CD4-positive, CD25-positive, alpha-beta regulatory T cell (primary cell): ENCODE results near the gene TAS1R1. TPM values are rescaled to one million over a fixed set of nuclear protein-coding genes. Genes with fewer than 3 reads are reported as not detected.
A peak's percentile ranks its signal among the peaks of the same experiment; 100 is the strongest.

Experiments
- ATAC-seq, 2 donors: fragments of 150-1000 bp; cut with Tn5 transposase; one replicate each; pipeline ENCODE4 v1.10.0; 2021; ENCODE audit warnings: low read depth in 2 of 2, moderate number of reproducible peaks in 2 of 2, moderate library complexity in 1 of 2
- DNase-seq, 3 donors: peaks; one replicate each; pipeline versions ENCODE4 v3.0.0 to v3.0.0-alpha.2; 2012 to 2022; ENCODE audit warnings: mixed read lengths in 1 of 3
- H3K27ac ChIP-seq: one replicate; pipeline ENCODE4 v1.7.0; 2013; ENCODE audit warnings: mild to moderate bottlenecking, low read length; ENCODE audit not compliant: insufficient read depth, poor library complexity, severe bottlenecking
- H3K27me3 ChIP-seq: one replicate; pipeline ENCODE4 v1.7.0; 2013; ENCODE audit warnings: low read length; ENCODE audit not compliant: control insufficient read depth, insufficient read depth
- H3K36me3 ChIP-seq: one replicate; pipeline ENCODE4 v1.7.0; 2013; ENCODE audit warnings: mild to moderate bottlenecking, low read length, moderate library complexity; ENCODE audit not compliant: control insufficient read depth, insufficient read depth
- H3K4me1 ChIP-seq: 2 replicates; pipeline ENCODE4 v1.7.0; 2013; ENCODE audit warnings: mild to moderate bottlenecking, low read length; ENCODE audit not compliant: insufficient read depth, control insufficient read depth, poor library complexity, severe bottlenecking
- H3K4me3 ChIP-seq: one replicate; pipeline ENCODE4 v1.7.0; 2013; ENCODE audit warnings: low read depth, mild to moderate bottlenecking, low read length, moderate library complexity
- H3K9me3 ChIP-seq, 2 experiments: 1 replicate in 1 of 2; 2 replicates in 1 of 2; pipeline ENCODE4 v1.7.0; 2013; ENCODE audit warnings: low read length in 2 of 2, mild to moderate bottlenecking in 1 of 2, moderate library complexity in 1 of 2; ENCODE audit not compliant: control insufficient read depth in 2 of 2
- H3K27ac Mint-ChIP-seq, 3 donors: one replicate each; pipeline ENCODE4 v1.8.0; 2020 to 2022; ENCODE audit warnings: mild to moderate bottlenecking in 3 of 3, mixed read lengths in 3 of 3, moderate library complexity in 2 of 3
- H3K27me3 Mint-ChIP-seq: one replicate; pipeline ENCODE4 v1.8.0; 2022; ENCODE audit warnings: mild to moderate bottlenecking, mixed read lengths
- H3K36me3 Mint-ChIP-seq: one replicate; pipeline ENCODE4 v1.8.0; 2020; ENCODE audit warnings: mixed read lengths
- H3K4me1 Mint-ChIP-seq, 4 donors: one replicate each; pipeline ENCODE4 v1.8.0; 2020 to 2022; ENCODE audit warnings: mixed read lengths in 4 of 4, mild to moderate bottlenecking in 1 of 4
- H3K4me3 Mint-ChIP-seq, 4 donors: one replicate each; pipeline ENCODE4 v1.8.0; 2020 to 2022; ENCODE audit warnings: mild to moderate bottlenecking in 4 of 4, mixed read lengths in 4 of 4, moderate library complexity in 3 of 4
- H3K9me3 Mint-ChIP-seq, 7 donors: one replicate each; pipeline ENCODE4 v1.8.0; 2020 to 2022; ENCODE audit warnings: mixed read lengths in 7 of 7, mild to moderate bottlenecking in 3 of 7, moderate library complexity in 2 of 7
- polyA plus RNA-seq, 4 donors: library from polyadenylated mRNA; unstranded; fragments of 300-500 nt; fragmentation: Illumina TruSeq; gene quantifications; one replicate each; pipeline ENCODE4 v1.2.3, GENCODE V29; 2021
- total RNA-seq: library from RNA; stranded (reverse); gene quantifications from one replicate; pipeline ENCODE4 v1.2.3, GENCODE V29; 2022

Gene TAS1R1
- total and polyA plus RNA-seq, 5 donors from 2014 or later, result 0.09 TPM; not detected in 4

DNA sequence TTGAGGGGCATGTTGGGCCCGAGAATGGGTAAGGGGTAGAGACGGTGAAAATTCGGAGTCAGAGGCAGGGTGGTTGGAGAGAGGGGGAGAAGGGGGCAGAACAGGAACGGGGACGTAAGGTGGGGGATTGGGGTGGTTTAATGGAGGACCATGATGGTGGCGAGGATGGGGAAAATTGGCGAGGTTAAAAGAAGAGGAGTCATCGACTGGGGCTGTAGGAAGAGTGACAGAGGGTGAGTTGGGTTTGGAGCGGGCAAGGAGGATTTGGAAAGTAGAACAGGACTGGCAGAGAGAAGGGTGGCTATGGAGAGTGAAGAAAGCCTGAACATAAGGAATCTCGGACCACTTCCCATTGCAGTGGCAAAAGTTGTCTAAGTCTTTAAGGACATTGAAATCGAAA lies 13.9 kb downstream of the TAS1R1 start:
- no peak for DNase-seq

GRCh38 chr1:6570100-6570499 lies 15.0 kb downstream of the TAS1R1 start:
- Mint-ChIP-seq H3K4me1 (peaks cover 0 to 4% (median 0%) of the 10 kb centered on the region in 4 donors), H3K27ac (peak overlapping the region in 1 of 3 donors; percentile 63), H3K4me3 (no peak overlapping the region), H3K36me3 (no peaks in the 10 kb centered on the region), H3K27me3 (peaks cover 11% of the 10 kb centered on the region), H3K9me3 (no peaks in the 10 kb centered on the region)
- no peaks in the 10 kb centered on the region for H3K9me3 ChIP-seq
- H3K4me3 ChIP-seq, result no peak overlapping the region
- no peak for ATAC-seq
- H3K27ac ChIP-seq, result no peak overlapping the region
- no peaks in the 10 kb centered on the region for H3K27me3 ChIP-seq
- DNase-seq, result peak in 1 of 3 donors; percentile 23
- no peaks in the 10 kb centered on the region for H3K36me3 ChIP-seq
- H3K4me1 ChIP-seq, result no peaks in the 10 kb centered on the region

More for the DNA sequence above, 13.9 kb downstream of the TAS1R1 start:
- Mint-ChIP-seq H3K9me3 (no peaks in the 10 kb centered on the region), H3K27ac (no peak overlapping the region), H3K4me1 (peaks cover 0 to 4% (median 0%) of the 10 kb centered on the region in 4 donors), H3K27me3 (peaks cover 11% of the 10 kb centered on the region), H3K36me3 (no peaks in the 10 kb centered on the region), H3K4me3 (no peak overlapping the region)
- H3K27ac ChIP-seq, result no peak overlapping the region
- ATAC-seq, result no peak
- no peak overlapping the region for H3K4me3 ChIP-seq
- H3K27me3 ChIP-seq, result no peaks in the 10 kb centered on the region
- H3K4me1 ChIP-seq, result no peaks in the 10 kb centered on the region
- H3K36me3 ChIP-seq, result no peaks in the 10 kb centered on the region
- no peaks in the 10 kb centered on the region for H3K9me3 ChIP-seq

GRCh38 chr1:6570987-6571386 lies 15.9 kb downstream of the TAS1R1 start:
- Histone ChIP-seq H3K4me3 (no peak overlapping the region), H3K4me1 (no peaks in the 10 kb centered on the region), H3K27ac (no peak overlapping the region), H3K36me3 (no peaks in the 10 kb centered on the region), H3K27me3 (no peaks in the 10 kb centered on the region), H3K9me3 (no peaks in the 10 kb centered on the region)
- peaks cover 11% of the 10 kb centered on the region for H3K27me3 Mint-ChIP-seq
- peaks cover 0 to 4% (median 0%) of the 10 kb centered on the region in 4 donors for H3K4me1 Mint-ChIP-seq
- H3K36me3 Mint-ChIP-seq, result no peaks in the 10 kb centered on the region
- no peaks in the 10 kb centered on the region for H3K9me3 Mint-ChIP-seq
- no peak overlapping the region for H3K4me3 Mint-ChIP-seq
- no peak for DNase-seq
- H3K27ac Mint-ChIP-seq, result no peak overlapping the region
- ATAC-seq, result peak in 1 of 2 donors; percentile 20

DNA sequence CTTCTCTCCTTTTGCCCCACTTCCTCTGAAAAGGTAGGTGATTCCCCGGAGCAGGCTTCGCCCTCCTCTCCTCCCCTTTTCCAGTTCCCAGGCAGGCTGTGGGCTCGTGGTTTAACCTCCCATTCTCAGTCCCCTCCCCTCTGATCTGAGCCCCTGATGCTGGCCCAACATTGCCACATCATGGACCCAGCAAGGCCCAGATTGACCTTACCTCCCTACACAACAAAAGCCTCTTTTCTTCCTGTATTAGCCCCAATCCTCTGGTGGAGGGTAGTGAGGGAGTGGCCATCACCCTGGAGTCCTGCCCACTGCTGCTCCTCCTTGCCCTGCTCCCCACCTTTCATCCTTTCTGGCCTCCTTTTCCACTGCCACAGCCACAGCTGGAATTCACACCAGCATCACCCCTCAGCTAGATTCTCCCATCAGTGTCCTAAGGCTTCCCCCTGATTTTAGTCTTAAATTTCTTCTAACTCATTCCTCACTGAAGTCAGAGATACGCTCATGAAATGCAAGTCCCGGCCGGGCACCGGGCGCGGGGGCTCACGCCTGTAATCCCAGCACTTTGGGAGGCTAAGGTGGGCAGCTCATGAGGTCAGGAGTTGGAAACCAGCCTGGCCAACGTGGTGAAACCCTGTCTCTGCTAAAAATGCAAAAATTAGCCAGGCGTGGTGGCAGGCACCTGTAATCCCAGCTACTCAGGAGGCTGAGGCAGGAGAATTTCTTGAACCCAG lies 17.7 kb downstream of the TAS1R1 start:
- Histone ChIP-seq H3K9me3 (no peaks in the 10 kb centered on the region), H3K27ac (no peak overlapping the region), H3K4me3 (no peak overlapping the region), H3K36me3 (no peaks in the 10 kb centered on the region), H3K4me1 (no peaks in the 10 kb centered on the region), H3K27me3 (no peaks in the 10 kb centered on the region)
- peaks cover 0 to 4% (median 0%) of the 10 kb centered on the region in 4 donors for H3K4me1 Mint-ChIP-seq
- no peak for ATAC-seq
- no peaks in the 10 kb centered on the region for H3K36me3 Mint-ChIP-seq
- H3K4me3 Mint-ChIP-seq, result no peak overlapping the region
- peaks cover 11% of the 10 kb centered on the region for H3K27me3 Mint-ChIP-seq
- no peak overlapping the region for H3K27ac Mint-ChIP-seq
- DNase-seq, result no peak
- no peaks in the 10 kb centered on the region for H3K9me3 Mint-ChIP-seq

- Mint-ChIP-seq H3K27me3 (peaks cover 4% of the 10 kb centered on the region), H3K4me3 (no peak overlapping the region), H3K27ac (no peak overlapping the region), H3K36me3 (no peaks in the 10 kb centered on the region), H3K4me1 (peaks cover 0 to 7% (median 0%) of the 10 kb centered on the region in 4 donors), H3K9me3 (no peaks in the 10 kb centered on the region)
- Histone ChIP-seq H3K27ac (no peak overlapping the region), H3K9me3 (no peaks in the 10 kb centered on the region), H3K27me3 (no peaks in the 10 kb centered on the region), H3K36me3 (no peaks in the 10 kb centered on the region), H3K4me1 (peaks cover under 1% of the 10 kb centered on the region), H3K4me3 (no peak overlapping the region)
- ATAC-seq (no peak), DNase-seq (no peak)
Measured at GRCh38 chr1:6574025-6574620, 19.0 kb downstream of the TAS1R1 start.

GRCh38 chr1:6574818-6575217 lies 19.7 kb downstream of the TAS1R1 start:
- H3K9me3 Mint-ChIP-seq, result no peaks in the 10 kb centered on the region

DNA sequence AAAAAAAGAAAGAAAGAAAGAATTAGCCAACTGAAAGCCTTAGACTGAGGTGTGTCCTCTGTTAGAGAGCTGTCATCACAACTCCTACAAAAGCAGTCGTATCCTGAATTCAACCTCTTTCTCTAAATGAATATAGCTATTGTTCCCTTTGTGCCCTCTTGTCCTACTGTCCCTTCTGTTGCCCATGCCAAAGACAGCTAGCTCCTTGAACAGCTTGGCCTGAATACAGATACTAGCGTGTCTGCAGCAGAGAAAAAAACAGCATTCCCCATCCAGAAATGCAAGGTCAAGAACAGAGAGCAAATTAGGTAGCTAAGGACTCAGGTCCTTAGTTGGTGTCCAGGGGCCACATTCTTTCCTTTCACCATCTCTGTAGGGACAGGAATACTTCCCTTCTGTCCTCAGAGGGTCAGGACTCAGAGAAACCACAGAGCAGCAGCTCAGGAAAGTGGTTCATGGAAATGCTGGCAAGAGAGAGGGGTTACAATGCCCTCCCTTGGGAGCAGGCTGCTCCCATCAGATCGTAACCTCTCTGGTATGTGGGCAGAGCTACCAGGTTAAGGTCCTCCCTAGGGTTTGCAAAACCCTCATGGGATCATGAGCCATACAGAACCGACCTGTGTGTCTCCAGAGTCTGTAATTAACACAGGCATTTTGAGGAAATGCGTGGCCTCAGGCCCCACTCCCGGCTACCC lies 22.9 kb downstream of the TAS1R1 start:
- no peak overlapping the region for H3K27ac Mint-ChIP-seq
- Histone ChIP-seq H3K4me1 (peaks cover 33% of the 10 kb centered on the region), H3K4me3 (no peak overlapping the region), H3K27me3 (no peaks in the 10 kb centered on the region), H3K9me3 (no peaks in the 10 kb centered on the region), H3K27ac (no peak overlapping the region), H3K36me3 (no peaks in the 10 kb centered on the region)
- peaks cover 4% of the 10 kb centered on the region for H3K27me3 Mint-ChIP-seq
- no peaks in the 10 kb centered on the region for H3K9me3 Mint-ChIP-seq
- H3K36me3 Mint-ChIP-seq, result no peaks in the 10 kb centered on the region
- DNase-seq (no peak), ATAC-seq (no peak)
- H3K4me3 Mint-ChIP-seq, result peak overlapping the region in 3 of 4 donors; percentile 13 to 89 (median 29)
- H3K4me1 Mint-ChIP-seq, result peaks cover 0 to 41% (median 17%) of the 10 kb centered on the region in 4 donors

More at GRCh38 chr1:6574818-6575217, 19.7 kb downstream of the TAS1R1 start:
- Mint-ChIP-seq H3K27me3 (peaks cover 3% of the 10 kb centered on the region), H3K27ac (no peak overlapping the region), H3K4me1 (peaks cover 0 to 12% (median 3%) of the 10 kb centered on the region in 4 donors), H3K36me3 (no peaks in the 10 kb centered on the region), H3K4me3 (no peak overlapping the region)
- Histone ChIP-seq H3K9me3 (no peaks in the 10 kb centered on the region), H3K4me3 (no peak overlapping the region), H3K27ac (no peak overlapping the region), H3K36me3 (no peaks in the 10 kb centered on the region), H3K4me1 (peaks cover 6% of the 10 kb centered on the region), H3K27me3 (no peaks in the 10 kb centered on the region)
- DNase-seq (no peak), ATAC-seq (no peak)
